ENCODE results near the gene SLC4A1. TPM values are rescaled to one million over a fixed set of nuclear protein-coding genes. Genes with fewer than 3 reads are reported as not detected.

SLC4A1 gene
- total and polyA plus RNA-seq, 8 donors: 0.58 to 22.7 (median 10.4) TPM

- no peak for TF ChIP-seq CTCF (IDR thresholded peaks at IDR 0.05)
- intact Hi-C loops (cut with DNase I): no loop called here
- peaks cover 8 to 16% of the 10 kb centered on the region in 2 donors for H3K4me1 ChIP-seq
- H3K36me3 ChIP-seq: no peaks in the 10 kb centered on the region
- ATAC-seq (no peak), DNase-seq (no peak)
- H3K27me3 ChIP-seq: peaks cover 0 to 84% of the 10 kb centered on the region in 2 donors
- no peak overlapping the region for H3K27ac ChIP-seq
- no peak overlapping the region for H3K4me3 ChIP-seq
- no peaks in the 10 kb centered on the region for H3K9me3 ChIP-seq
Observed at GRCh38 chr17:44304651-44305050, 36.7 kb upstream of the SLC4A1 start.

GRCh38 chr17:44297975-44298374 is 30.0 kb upstream of the SLC4A1 start:
- ATAC-seq (no peak), DNase-seq (no peak)
- no peak overlapping the region for H3K4me3 ChIP-seq
- TF ChIP-seq CTCF (IDR thresholded peaks at IDR 0.05): no peak
- H3K36me3 ChIP-seq: no peaks in the 10 kb centered on the region
- no peaks in the 10 kb centered on the region for H3K9me3 ChIP-seq
- H3K27ac ChIP-seq: no peak overlapping the region
- intact Hi-C loops (cut with DNase I): no loop called here
- peaks cover 0 to 17% of the 10 kb centered on the region in 2 donors for H3K27me3 ChIP-seq
- H3K4me1 ChIP-seq: no peaks in the 10 kb centered on the region

- Histone ChIP-seq H3K9me3 (no peaks in the 10 kb centered on the region), H3K27ac (no peak overlapping the region), H3K4me3 (no peak overlapping the region), H3K4me1 (no peaks in the 10 kb centered on the region), H3K36me3 (no peaks in the 10 kb centered on the region), H3K27me3 (peaks cover 0 to 10% of the 10 kb centered on the region in 2 donors)
- DNase-seq: no peak
- intact Hi-C loops (cut with DNase I): no loop called here
- ATAC-seq: no peak
- TF ChIP-seq CTCF (IDR thresholded peaks at IDR 0.05): no peak
Observed at GRCh38 chr17:44293509-44294226, 25.7 kb upstream of the SLC4A1 start.

- ATAC-seq: no peak
Observed at GRCh38 chr17:44287651-44288050, 19.7 kb upstream of the SLC4A1 start.

GRCh38 chr17:44284024-44284400 is 16.1 kb upstream of the SLC4A1 start:
- ATAC-seq: no peak
- DNase-seq: no peak
- Histone ChIP-seq H3K9me3 (no peaks in the 10 kb centered on the region), H3K36me3 (no peaks in the 10 kb centered on the region), H3K27ac (no peak overlapping the region), H3K4me1 (peaks cover 0 to 18% of the 10 kb centered on the region in 2 donors), H3K4me3 (no peak overlapping the region), H3K27me3 (peaks cover 0 to 9% of the 10 kb centered on the region in 2 donors)
- TF ChIP-seq CTCF (IDR thresholded peaks at IDR 0.05): no peak
- intact Hi-C loops (cut with DNase I): no loop called here

More at GRCh38 chr17:44287651-44288050, 19.7 kb upstream of the SLC4A1 start:
- no peak for TF ChIP-seq CTCF (IDR thresholded peaks at IDR 0.05)
- peaks cover 0 to 16% of the 10 kb centered on the region in 2 donors for H3K27me3 ChIP-seq
- intact Hi-C loops (cut with DNase I): no loop called here
- no peak overlapping the region for H3K27ac ChIP-seq
- no peak for DNase-seq
- no peaks in the 10 kb centered on the region for H3K4me1 ChIP-seq
- no peak overlapping the region for H3K4me3 ChIP-seq
- no peaks in the 10 kb centered on the region for H3K36me3 ChIP-seq
- H3K9me3 ChIP-seq: no peaks in the 10 kb centered on the region
